IMR-90 (cell line): ENCODE measurements around the gene ATXN1.

Experiments
- BHLHE40 ChIP-seq: fragments of 150-350 bp; IDR thresholded peaks from 2 replicates; pipeline ENCODE4 v1.6.1; 2016; ENCODE audit warnings: mild to moderate bottlenecking, low read depth, low read length
- CEBPB ChIP-seq: IDR thresholded peaks from 2 replicates; pipeline ENCODE4 v1.6.1; 2012; ENCODE audit warnings: low read depth, low read length, improper control_type of control experiment
- CHD1 ChIP-seq: IDR thresholded peaks from 2 replicates; pipeline ENCODE4 v1.6.1; 2012; ENCODE audit warnings: low read depth, low read length, improper control_type of control experiment
- MAFK ChIP-seq: IDR thresholded peaks from 2 replicates; pipeline ENCODE4 v1.6.1; 2012; ENCODE audit warnings: low read depth, low read length, improper control_type of control experiment
- MAZ ChIP-seq: IDR thresholded peaks from 2 replicates; pipeline ENCODE4 v1.6.1; 2012; ENCODE audit warnings: low read depth, mild to moderate bottlenecking, low read length, improper control_type of control experiment, moderate library complexity, borderline replicate concordance
- MXI1 ChIP-seq: IDR thresholded peaks from 2 replicates; pipeline ENCODE4 v1.6.1; 2012; ENCODE audit warnings: low read depth, mild to moderate bottlenecking, low read length, moderate library complexity, borderline replicate concordance
- NFE2L2 ChIP-seq: fragments of 150-350 bp; IDR thresholded peaks from 2 replicates; pipeline ENCODE4 v1.6.1; 2016; ENCODE audit warnings: low read depth, mild to moderate bottlenecking, low read length
- POLR2A ChIP-seq: IDR thresholded peaks from 2 replicates; pipeline ENCODE4 v1.6.1; 2012; ENCODE audit warnings: mild to moderate bottlenecking, low read depth, low read length
- RAD21 ChIP-seq: IDR thresholded peaks from 2 replicates; pipeline ENCODE4 v1.6.1; 2012; ENCODE audit warnings: low read length, improper control_type of control experiment
- RCOR1 ChIP-seq: IDR thresholded peaks from 2 replicates; pipeline ENCODE4 v1.6.1; 2012; ENCODE audit warnings: mild to moderate bottlenecking, low read length, improper control_type of control experiment; ENCODE audit not compliant: insufficient replicate concordance
- RFX5 ChIP-seq: IDR thresholded peaks from 2 replicates; pipeline ENCODE4 v1.8.0; 2012; ENCODE audit warnings: low read depth, mild to moderate bottlenecking, low read length, moderate library complexity
- SMC3 ChIP-seq: fragments of 150-350 bp; IDR thresholded peaks from 2 replicates; pipeline ENCODE4 v1.6.1; 2016; ENCODE audit warnings: low read depth, mild to moderate bottlenecking, antibody characterized with exemption, low read length, moderate library complexity
- TF ChIP-seq, protein P1 (sequence below): conservative IDR thresholded peaks from 2 replicates; pipeline ENCODE4 v1.5.1; 2012; ENCODE audit warnings: mild to moderate bottlenecking, low read depth, low read length, improper control_type of control experiment
- TF ChIP-seq, protein P2 (sequence below): fragments of 150-350 bp; IDR thresholded peaks from 2 replicates; pipeline ENCODE4 v1.6.1; 2017; ENCODE audit warnings: mild to moderate bottlenecking, antibody characterized with exemption, low read length, low read depth

DNA sequence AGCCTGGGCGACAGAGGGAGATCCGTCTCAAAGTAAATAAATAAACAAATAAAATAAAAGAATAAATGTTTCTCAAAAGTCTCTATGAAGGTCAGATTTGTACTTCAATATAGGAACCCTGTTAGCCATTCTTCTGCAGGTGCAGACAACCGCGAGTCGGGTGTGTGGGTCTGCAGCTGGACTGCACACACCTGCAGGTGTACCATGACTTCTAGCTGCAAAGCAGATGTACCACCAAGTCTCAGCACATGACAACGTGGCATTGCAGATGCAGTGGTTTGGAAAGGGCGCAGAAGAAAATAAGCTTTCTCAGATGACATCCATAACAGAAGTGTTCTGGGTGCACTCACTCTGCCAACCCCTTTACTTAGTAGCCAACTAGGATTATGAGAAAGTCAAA is 239.7 kb downstream of the ATXN1 start:
- TF ChIP-seq CHD1 (no peak), SMC3 (no peak), NFE2L2 (no peak), MAZ (no peak), MAFK (no peak), BHLHE40 (no peak), CEBPB (no peak), MXI1 (no peak), RAD21 (no peak), RCOR1 (no peak), POLR2A (no peak), RFX5 (no peak)
- TF ChIP-seq, protein P1, sequence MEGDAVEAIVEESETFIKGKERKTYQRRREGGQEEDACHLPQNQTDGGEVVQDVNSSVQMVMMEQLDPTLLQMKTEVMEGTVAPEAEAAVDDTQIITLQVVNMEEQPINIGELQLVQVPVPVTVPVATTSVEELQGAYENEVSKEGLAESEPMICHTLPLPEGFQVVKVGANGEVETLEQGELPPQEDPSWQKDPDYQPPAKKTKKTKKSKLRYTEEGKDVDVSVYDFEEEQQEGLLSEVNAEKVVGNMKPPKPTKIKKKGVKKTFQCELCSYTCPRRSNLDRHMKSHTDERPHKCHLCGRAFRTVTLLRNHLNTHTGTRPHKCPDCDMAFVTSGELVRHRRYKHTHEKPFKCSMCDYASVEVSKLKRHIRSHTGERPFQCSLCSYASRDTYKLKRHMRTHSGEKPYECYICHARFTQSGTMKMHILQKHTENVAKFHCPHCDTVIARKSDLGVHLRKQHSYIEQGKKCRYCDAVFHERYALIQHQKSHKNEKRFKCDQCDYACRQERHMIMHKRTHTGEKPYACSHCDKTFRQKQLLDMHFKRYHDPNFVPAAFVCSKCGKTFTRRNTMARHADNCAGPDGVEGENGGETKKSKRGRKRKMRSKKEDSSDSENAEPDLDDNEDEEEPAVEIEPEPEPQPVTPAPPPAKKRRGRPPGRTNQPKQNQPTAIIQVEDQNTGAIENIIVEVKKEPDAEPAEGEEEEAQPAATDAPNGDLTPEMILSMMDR, result no peak
- TF ChIP-seq, protein P2, sequence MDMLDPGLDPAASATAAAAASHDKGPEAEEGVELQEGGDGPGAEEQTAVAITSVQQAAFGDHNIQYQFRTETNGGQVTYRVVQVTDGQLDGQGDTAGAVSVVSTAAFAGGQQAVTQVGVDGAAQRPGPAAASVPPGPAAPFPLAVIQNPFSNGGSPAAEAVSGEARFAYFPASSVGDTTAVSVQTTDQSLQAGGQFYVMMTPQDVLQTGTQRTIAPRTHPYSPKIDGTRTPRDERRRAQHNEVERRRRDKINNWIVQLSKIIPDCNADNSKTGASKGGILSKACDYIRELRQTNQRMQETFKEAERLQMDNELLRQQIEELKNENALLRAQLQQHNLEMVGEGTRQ, result no peak
